IPS-20b (cell line): Measurements from ENCODE around the gene ZNF502.

Experiments used
- H3K27ac ChIP-seq: one replicate; pipeline ENCODE4 v1.5.1; 2013; ENCODE audit warnings: low read length
- H3K27me3 ChIP-seq: 2 replicates; pipeline ENCODE4 v1.6.1; 2013; ENCODE audit warnings: mild to moderate bottlenecking, low read length, inconsistent platforms; ENCODE audit not compliant: insufficient read depth
- H3K36me3 ChIP-seq: 2 replicates; pipeline ENCODE4 v1.6.1; 2013; ENCODE audit warnings: low read depth, mild to moderate bottlenecking, inconsistent platforms, low read length, moderate library complexity; ENCODE audit not compliant: insufficient read depth
- H3K4me1 ChIP-seq: 2 replicates; pipeline ENCODE4 v1.6.1; 2013; ENCODE audit warnings: mild to moderate bottlenecking, control low read depth, inconsistent platforms, low read length, moderate library complexity; ENCODE audit not compliant: insufficient read depth
- H3K4me3 ChIP-seq: 2 replicates; pipeline ENCODE4 v1.5.1; 2013; ENCODE audit warnings: mild to moderate bottlenecking, low read length, inconsistent platforms
- H3K9ac ChIP-seq: 2 replicates; pipeline ENCODE4 v1.6.1; 2013; ENCODE audit warnings: low read depth, mild to moderate bottlenecking, inconsistent platforms, low read length, moderate library complexity
- H3K9me3 ChIP-seq: 2 replicates; pipeline ENCODE4 v1.6.1; 2013; ENCODE audit warnings: mild to moderate bottlenecking, low read depth, low read length, inconsistent platforms; ENCODE audit not compliant: insufficient read depth

The ZNF502 gene

GRCh38 chr3:44772099-44772442 lies 59.6 kb downstream of the ZNF502 start:
- no peaks in the 10 kb centered on the region for H3K4me1 ChIP-seq
- no peak overlapping the region for H3K27ac ChIP-seq
- 0 out of 2 replicates have a peak overlapping the region, but pooled peaks have one; percentile 11 for H3K4me3 ChIP-seq
- peaks cover 86% of the 10 kb centered on the region for H3K36me3 ChIP-seq
- H3K27me3 ChIP-seq = no peaks in the 10 kb centered on the region
- H3K9ac ChIP-seq = no peak overlapping the region
- peaks cover 53% of the 10 kb centered on the region for H3K9me3 ChIP-seq
